ENCODE results near the gene GNPDA2. TPM values are rescaled to one million over a fixed set of nuclear protein-coding genes. Genes with fewer than 3 reads are reported as not detected.

Gene GNPDA2
- total RNA-seq, 1 experiment from 2014 or later: 6.8 TPM

GRCh38 chr4:44679060-44679459 is 47.3 kb downstream of the GNPDA2 start:
- no peaks in the 10 kb centered on the region for H3K27me3 Mint-ChIP-seq (ENCODE audit: unreplicated experiment)
- H3K36me3 Mint-ChIP-seq (ENCODE audit: insufficient read depth, unreplicated experiment): peaks cover 18% of the 10 kb centered on the region
- H3K27ac Mint-ChIP-seq (ENCODE audit: unreplicated experiment): peak overlapping the region; percentile 95
- peak overlapping the region; percentile 84 for H3K4me3 Mint-ChIP-seq (ENCODE audit: low read depth, unreplicated experiment)
- no peaks in the 10 kb centered on the region for H3K4me1 Mint-ChIP-seq (ENCODE audit: low read depth, unreplicated experiment)
- DNase-seq: no peak
- intact Hi-C loops (cut with micrococcal nuclease; ENCODE audit: unreplicated experiment): no loop called here
- no TSS peak for BruUV-seq (replicated peaks)
- CTCF ChIA-PET: interaction anchor here (1.2 kb wide), 1 partner anchor 8 kb away, joined by 3 read pairs; no protein-coding TSS in a partner anchor
- TF ChIP-seq CTCF (IDR thresholded peaks at IDR 0.05; ENCODE audit: unreplicated experiment): no peak
- H3K9me3 Mint-ChIP-seq (ENCODE audit: low read depth, unreplicated experiment): no peaks in the 10 kb centered on the region

- H3K36me3 Mint-ChIP-seq (ENCODE audit: insufficient read depth, unreplicated experiment): peaks cover 18% of the 10 kb centered on the region
- peak; percentile 76 for DNase-seq
- TF ChIP-seq CTCF (IDR thresholded peaks at IDR 0.05; ENCODE audit: unreplicated experiment): no peak
- BruUV-seq (replicated peaks): no TSS peak
- no peaks in the 10 kb centered on the region for H3K27me3 Mint-ChIP-seq (ENCODE audit: unreplicated experiment)
- CTCF ChIA-PET: interaction anchor here (1.0 to 1.2 kb wide), 2 partner anchors 9 to 19 kb away, joined by 3 read pairs; no protein-coding TSS in a partner anchor
- H3K4me1 Mint-ChIP-seq (ENCODE audit: low read depth, unreplicated experiment): no peaks in the 10 kb centered on the region
- H3K27ac Mint-ChIP-seq (ENCODE audit: unreplicated experiment): peak within 1 kb of the TSS; percentile 95
- H3K9me3 Mint-ChIP-seq (ENCODE audit: low read depth, unreplicated experiment): no peaks in the 10 kb centered on the region
- H3K4me3 Mint-ChIP-seq (ENCODE audit: low read depth, unreplicated experiment): peak within 1 kb of the TSS; percentile 84
- intact Hi-C loops (cut with micrococcal nuclease; ENCODE audit: unreplicated experiment): no loop called here
Measured at GRCh38 chr4:44678094-44679041, 48.0 kb downstream of the GNPDA2 start, which contains the start of gene GUF1. Gene GUF1 (plus strand): TSS chr4:44678420. CDS start chr4:44678623, 203 bp downstream.

GRCh38 chr4:44675366-44675765 is 51.0 kb downstream of the GNPDA2 start:
- no peaks in the 10 kb centered on the region for H3K9me3 Mint-ChIP-seq (ENCODE audit: low read depth, unreplicated experiment)
- peaks cover 18% of the 10 kb centered on the region for H3K36me3 Mint-ChIP-seq (ENCODE audit: insufficient read depth, unreplicated experiment)
- TF ChIP-seq CTCF (IDR thresholded peaks at IDR 0.05; ENCODE audit: unreplicated experiment): no peak
- H3K27me3 Mint-ChIP-seq (ENCODE audit: unreplicated experiment): no peaks in the 10 kb centered on the region
- BruUV-seq (replicated peaks): no TSS peak
- no peak overlapping the region for H3K4me3 Mint-ChIP-seq (ENCODE audit: low read depth, unreplicated experiment)
- CTCF ChIA-PET: no interaction called here
- no peaks in the 10 kb centered on the region for H3K4me1 Mint-ChIP-seq (ENCODE audit: low read depth, unreplicated experiment)
- no peak overlapping the region for H3K27ac Mint-ChIP-seq (ENCODE audit: unreplicated experiment)
- intact Hi-C loops (cut with micrococcal nuclease; ENCODE audit: unreplicated experiment): no loop called here
- DNase-seq: no peak

GRCh38 chr4:44674471-44674870 is 51.9 kb downstream of the GNPDA2 start:
- no peaks in the 10 kb centered on the region for H3K9me3 Mint-ChIP-seq (ENCODE audit: low read depth, unreplicated experiment)
- H3K36me3 Mint-ChIP-seq (ENCODE audit: insufficient read depth, unreplicated experiment): peaks cover 18% of the 10 kb centered on the region
- CTCF ChIA-PET: no interaction called here
- intact Hi-C loops (cut with micrococcal nuclease; ENCODE audit: unreplicated experiment): no loop called here
- TF ChIP-seq CTCF (IDR thresholded peaks at IDR 0.05; ENCODE audit: unreplicated experiment): no peak
- H3K27ac Mint-ChIP-seq (ENCODE audit: unreplicated experiment): no peak overlapping the region
- no TSS peak for BruUV-seq (replicated peaks)
- no peak overlapping the region for H3K4me3 Mint-ChIP-seq (ENCODE audit: low read depth, unreplicated experiment)
- H3K4me1 Mint-ChIP-seq (ENCODE audit: low read depth, unreplicated experiment): no peaks in the 10 kb centered on the region
- no peaks in the 10 kb centered on the region for H3K27me3 Mint-ChIP-seq (ENCODE audit: unreplicated experiment)
- DNase-seq: no peak

All from Calu3 (cell line).